ENCODE data around the gene SLC16A9.

The SLC16A9 gene

GRCh38 chr10:59601985-59602384 is 107.7 kb downstream of the SLC16A9 start:
- H3K79me2 ChIP-seq (ENCODE audit: insufficient read depth, low read depth), result no peaks in the 10 kb centered on the region
- H3K9ac ChIP-seq, result no peak overlapping the region
- H3K36me3 ChIP-seq (ENCODE audit: insufficient read depth), result no peaks in the 10 kb centered on the region
- no peak overlapping the region for H2AFZ ChIP-seq (ENCODE audit: low read depth)
- no peaks in the 10 kb centered on the region for H3K27me3 ChIP-seq (ENCODE audit: insufficient read depth, low read depth)
- H3K4me3 ChIP-seq (IDR thresholded peaks at IDR 0.05; ENCODE audit: insufficient read depth, low read depth, low read length), result no peak overlapping the region
- no peaks in the 10 kb centered on the region for H3K4me1 ChIP-seq (ENCODE audit: low read depth, poor library complexity, severe bottlenecking)
- no peak overlapping the region for H3K27ac ChIP-seq
- H4K20me1 ChIP-seq (ENCODE audit: insufficient read depth), result no peaks in the 10 kb centered on the region
- TF ChIP-seq CTCF (conservative IDR thresholded peaks at IDR 0.05; ENCODE audit: low read depth, low read length), result no peak
- H3K4me2 ChIP-seq, result no peak overlapping the region

Data from KMS-11 (cell line).